ENCODE results near the gene EGLN3.

EGLN3 gene

GRCh38 chr14:33950320-33951182, at the start of gene EGLN3:
EGLN3 (minus strand) TSS chr14:33951074; CDS start chr14:33950752, 322 bp downstream.
- H3K27ac ChIP-seq (ENCODE audit: low read depth, low read length), result peak within 1 kb of the TSS; percentile 57
- H3K4me1 ChIP-seq (ENCODE audit: insufficient read depth, low read length), result peaks cover 20% of the 10 kb centered on the region
- H3K27me3 ChIP-seq (ENCODE audit: control insufficient read depth in 1 of 2, insufficient read depth in 2 of 2, low read length in 2 of 2), result no peaks in the 10 kb centered on the region
- peak within 1 kb of the TSS; percentile 47 for H3K9ac ChIP-seq (ENCODE audit: low read length)
- no peaks in the 10 kb centered on the region for H3K9me3 ChIP-seq (ENCODE audit: low read length)
- H3K4me3 ChIP-seq (ENCODE audit: low read depth in 1 of 2, low read length in 2 of 2), result peak within 1 kb of the TSS; percentile 50 to 70
- no peaks in the 10 kb centered on the region for H3K36me3 ChIP-seq (ENCODE audit: insufficient read depth, low read length)

- Histone ChIP-seq H3K36me3 (ENCODE audit: insufficient read depth, low read length) (no peaks in the 10 kb centered on the region), H3K27me3 (ENCODE audit: control insufficient read depth in 1 of 2, insufficient read depth in 2 of 2, low read length in 2 of 2) (no peaks in the 10 kb centered on the region), H3K9me3 (ENCODE audit: low read length) (no peaks in the 10 kb centered on the region), H3K4me1 (ENCODE audit: insufficient read depth, low read length) (no peaks in the 10 kb centered on the region), H3K9ac (ENCODE audit: low read length) (no peak overlapping the region), H3K27ac (ENCODE audit: low read depth, low read length) (no peak overlapping the region), H3K4me3 (ENCODE audit: low read depth in 1 of 2, low read length in 2 of 2) (no peak overlapping the region)
These were observed 49.5 kb upstream of the EGLN3 start for GRCh38 chr14:34000396-34000795.

GRCh38 chr14:33999771-34000291, 49.0 kb upstream of the EGLN3 start:
- no peak overlapping the region for H3K27ac ChIP-seq (ENCODE audit: low read depth, low read length)

GRCh38 chr14:33997611-33998010, 46.7 kb upstream of the EGLN3 start:
- H3K4me3 ChIP-seq (ENCODE audit: low read depth in 1 of 2, low read length in 2 of 2), result no peak overlapping the region
- H3K9ac ChIP-seq (ENCODE audit: low read length), result no peak overlapping the region
- H3K27ac ChIP-seq (ENCODE audit: low read depth, low read length), result no peak overlapping the region
- H3K9me3 ChIP-seq (ENCODE audit: low read length), result no peaks in the 10 kb centered on the region
- no peaks in the 10 kb centered on the region for H3K36me3 ChIP-seq (ENCODE audit: insufficient read depth, low read length)
- no peaks in the 10 kb centered on the region for H3K4me1 ChIP-seq (ENCODE audit: insufficient read depth, low read length)
- no peaks in the 10 kb centered on the region for H3K27me3 ChIP-seq (ENCODE audit: control insufficient read depth in 1 of 2, insufficient read depth in 2 of 2, low read length in 2 of 2)

More at GRCh38 chr14:33999771-34000291, 49.0 kb upstream of the EGLN3 start:
- Histone ChIP-seq H3K4me3 (ENCODE audit: low read depth in 1 of 2, low read length in 2 of 2) (no peak overlapping the region), H3K27me3 (ENCODE audit: control insufficient read depth in 1 of 2, insufficient read depth in 2 of 2, low read length in 2 of 2) (no peaks in the 10 kb centered on the region), H3K9ac (ENCODE audit: low read length) (no peak overlapping the region), H3K9me3 (ENCODE audit: low read length) (no peaks in the 10 kb centered on the region), H3K4me1 (ENCODE audit: insufficient read depth, low read length) (no peaks in the 10 kb centered on the region), H3K36me3 (ENCODE audit: insufficient read depth, low read length) (no peaks in the 10 kb centered on the region)

- Histone ChIP-seq H3K9me3 (ENCODE audit: low read length) (no peaks in the 10 kb centered on the region), H3K9ac (ENCODE audit: low read length) (no peak overlapping the region), H3K36me3 (ENCODE audit: insufficient read depth, low read length) (no peaks in the 10 kb centered on the region), H3K27me3 (ENCODE audit: control insufficient read depth in 1 of 2, insufficient read depth in 2 of 2, low read length in 2 of 2) (no peaks in the 10 kb centered on the region), H3K4me3 (ENCODE audit: low read depth in 1 of 2, low read length in 2 of 2) (no peak overlapping the region), H3K4me1 (ENCODE audit: insufficient read depth, low read length) (no peaks in the 10 kb centered on the region), H3K27ac (ENCODE audit: low read depth, low read length) (no peak overlapping the region)
These were observed 45.6 kb upstream of the EGLN3 start for GRCh38 chr14:33996462-33996861.

GRCh38 chr14:33993246-33993645, 42.4 kb upstream of the EGLN3 start:
- Histone ChIP-seq H3K27me3 (ENCODE audit: control insufficient read depth in 1 of 2, insufficient read depth in 2 of 2, low read length in 2 of 2) (no peaks in the 10 kb centered on the region), H3K27ac (ENCODE audit: low read depth, low read length) (no peak overlapping the region), H3K9me3 (ENCODE audit: low read length) (no peaks in the 10 kb centered on the region), H3K9ac (ENCODE audit: low read length) (no peak overlapping the region), H3K4me3 (ENCODE audit: low read depth in 1 of 2, low read length in 2 of 2) (no peak overlapping the region), H3K36me3 (ENCODE audit: insufficient read depth, low read length) (no peaks in the 10 kb centered on the region), H3K4me1 (ENCODE audit: insufficient read depth, low read length) (peaks cover 7% of the 10 kb centered on the region)

- Histone ChIP-seq H3K27ac (ENCODE audit: low read depth, low read length) (no peak overlapping the region), H3K36me3 (ENCODE audit: insufficient read depth, low read length) (no peaks in the 10 kb centered on the region), H3K4me1 (ENCODE audit: insufficient read depth, low read length) (peaks cover 7% of the 10 kb centered on the region), H3K9me3 (ENCODE audit: low read length) (no peaks in the 10 kb centered on the region), H3K27me3 (ENCODE audit: control insufficient read depth in 1 of 2, insufficient read depth in 2 of 2, low read length in 2 of 2) (no peaks in the 10 kb centered on the region), H3K4me3 (ENCODE audit: low read depth in 1 of 2, low read length in 2 of 2) (no peak overlapping the region), H3K9ac (ENCODE audit: low read length) (no peak overlapping the region)
These were observed 41.6 kb upstream of the EGLN3 start for GRCh38 chr14:33992274-33993007.

- Histone ChIP-seq H3K9me3 (ENCODE audit: low read length) (no peaks in the 10 kb centered on the region), H3K27ac (ENCODE audit: low read depth, low read length) (no peak overlapping the region), H3K36me3 (ENCODE audit: insufficient read depth, low read length) (no peaks in the 10 kb centered on the region), H3K4me3 (ENCODE audit: low read depth in 1 of 2, low read length in 2 of 2) (no peak overlapping the region), H3K4me1 (ENCODE audit: insufficient read depth, low read length) (peaks cover 12% of the 10 kb centered on the region), H3K9ac (ENCODE audit: low read length) (no peak overlapping the region), H3K27me3 (ENCODE audit: control insufficient read depth in 1 of 2, insufficient read depth in 2 of 2, low read length in 2 of 2) (no peaks in the 10 kb centered on the region)
These were observed 39.9 kb upstream of the EGLN3 start for GRCh38 chr14:33990790-33991189.

GRCh38 chr14:33987565-33988080, 36.7 kb upstream of the EGLN3 start:
- H3K9ac ChIP-seq (ENCODE audit: low read length), result no peak overlapping the region
- no peaks in the 10 kb centered on the region for H3K36me3 ChIP-seq (ENCODE audit: insufficient read depth, low read length)
- H3K4me3 ChIP-seq (ENCODE audit: low read depth in 1 of 2, low read length in 2 of 2), result no peak overlapping the region
- H3K27me3 ChIP-seq (ENCODE audit: control insufficient read depth in 1 of 2, insufficient read depth in 2 of 2, low read length in 2 of 2), result no peaks in the 10 kb centered on the region
- H3K4me1 ChIP-seq (ENCODE audit: insufficient read depth, low read length), result peaks cover 12% of the 10 kb centered on the region
- H3K9me3 ChIP-seq (ENCODE audit: low read length), result no peaks in the 10 kb centered on the region
- no peak overlapping the region for H3K27ac ChIP-seq (ENCODE audit: low read depth, low read length)

GRCh38 chr14:33986804-33987203, 35.9 kb upstream of the EGLN3 start:
- no peak overlapping the region for H3K27ac ChIP-seq (ENCODE audit: low read depth, low read length)
- H3K4me3 ChIP-seq (ENCODE audit: low read depth in 1 of 2, low read length in 2 of 2), result no peak overlapping the region

GRCh38 chr14:33985242-33985641, 34.4 kb upstream of the EGLN3 start:
- H3K27ac ChIP-seq (ENCODE audit: low read depth, low read length), result no peak overlapping the region
- H3K36me3 ChIP-seq (ENCODE audit: insufficient read depth, low read length), result no peaks in the 10 kb centered on the region
- H3K9me3 ChIP-seq (ENCODE audit: low read length), result no peaks in the 10 kb centered on the region
- no peak overlapping the region for H3K4me3 ChIP-seq (ENCODE audit: low read depth in 1 of 2, low read length in 2 of 2)
- no peak overlapping the region for H3K9ac ChIP-seq (ENCODE audit: low read length)
- H3K4me1 ChIP-seq (ENCODE audit: insufficient read depth, low read length), result peaks cover 12% of the 10 kb centered on the region
- no peaks in the 10 kb centered on the region for H3K27me3 ChIP-seq (ENCODE audit: control insufficient read depth in 1 of 2, insufficient read depth in 2 of 2, low read length in 2 of 2)

More at GRCh38 chr14:33986804-33987203, 35.9 kb upstream of the EGLN3 start:
- no peaks in the 10 kb centered on the region for H3K36me3 ChIP-seq (ENCODE audit: insufficient read depth, low read length)
- no peaks in the 10 kb centered on the region for H3K9me3 ChIP-seq (ENCODE audit: low read length)
- peaks cover 12% of the 10 kb centered on the region for H3K4me1 ChIP-seq (ENCODE audit: insufficient read depth, low read length)
- H3K9ac ChIP-seq (ENCODE audit: low read length), result no peak overlapping the region
- H3K27me3 ChIP-seq (ENCODE audit: control insufficient read depth in 1 of 2, insufficient read depth in 2 of 2, low read length in 2 of 2), result no peaks in the 10 kb centered on the region
